ENCODE results near the gene AK8. TPM values are rescaled to one million over a fixed set of nuclear protein-coding genes. Genes with fewer than 3 reads are reported as not detected.

The AK8 gene
- total and polyA plus RNA-seq, 12 donors = 0.09 to 1.0 (median 0.21) TPM; not detected in 6

DNA sequence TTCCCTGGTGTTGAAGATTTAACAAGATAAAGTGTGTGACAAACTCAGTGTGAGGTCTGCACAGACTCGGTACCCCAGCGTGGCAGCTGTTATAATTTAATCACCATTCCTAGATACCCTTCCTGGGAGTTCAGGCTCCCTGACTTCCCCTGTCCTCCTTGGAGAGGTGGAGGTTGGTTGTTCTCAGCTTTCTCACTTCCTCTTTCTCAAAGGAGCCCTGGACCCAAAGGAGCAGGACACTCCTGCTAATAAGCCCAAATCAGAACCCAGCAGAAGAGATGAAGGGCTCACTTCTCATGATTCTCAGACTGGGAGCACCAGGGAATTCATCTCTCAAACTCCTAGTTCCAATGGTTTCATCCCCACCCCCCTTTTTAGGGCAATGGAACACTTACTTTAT is 149.6 kb downstream of the AK8 start:
- TF ChIP-seq, protein P1, sequence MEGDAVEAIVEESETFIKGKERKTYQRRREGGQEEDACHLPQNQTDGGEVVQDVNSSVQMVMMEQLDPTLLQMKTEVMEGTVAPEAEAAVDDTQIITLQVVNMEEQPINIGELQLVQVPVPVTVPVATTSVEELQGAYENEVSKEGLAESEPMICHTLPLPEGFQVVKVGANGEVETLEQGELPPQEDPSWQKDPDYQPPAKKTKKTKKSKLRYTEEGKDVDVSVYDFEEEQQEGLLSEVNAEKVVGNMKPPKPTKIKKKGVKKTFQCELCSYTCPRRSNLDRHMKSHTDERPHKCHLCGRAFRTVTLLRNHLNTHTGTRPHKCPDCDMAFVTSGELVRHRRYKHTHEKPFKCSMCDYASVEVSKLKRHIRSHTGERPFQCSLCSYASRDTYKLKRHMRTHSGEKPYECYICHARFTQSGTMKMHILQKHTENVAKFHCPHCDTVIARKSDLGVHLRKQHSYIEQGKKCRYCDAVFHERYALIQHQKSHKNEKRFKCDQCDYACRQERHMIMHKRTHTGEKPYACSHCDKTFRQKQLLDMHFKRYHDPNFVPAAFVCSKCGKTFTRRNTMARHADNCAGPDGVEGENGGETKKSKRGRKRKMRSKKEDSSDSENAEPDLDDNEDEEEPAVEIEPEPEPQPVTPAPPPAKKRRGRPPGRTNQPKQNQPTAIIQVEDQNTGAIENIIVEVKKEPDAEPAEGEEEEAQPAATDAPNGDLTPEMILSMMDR (IDR thresholded peaks at IDR 0.05) = no peak
- Histone ChIP-seq H3K27ac (no peak overlapping the region), H3K4me1 (no peaks in the 10 kb centered on the region), H3K4me3 (no peak overlapping the region), H3K27me3 (peaks cover 0 to 19% (median 5%) of the 10 kb centered on the region in 7 donors), H3K36me3 (no peaks in the 10 kb centered on the region), H3K9me3 (no peaks in the 10 kb centered on the region)
- 56% methylated on average over 2 of the region's 2 CpGs for WGBS, 2 donors
- intact Hi-C loops (cut with DNase I) = no loop called here
- DNase-seq (no peak), ATAC-seq (no peak)

DNA sequence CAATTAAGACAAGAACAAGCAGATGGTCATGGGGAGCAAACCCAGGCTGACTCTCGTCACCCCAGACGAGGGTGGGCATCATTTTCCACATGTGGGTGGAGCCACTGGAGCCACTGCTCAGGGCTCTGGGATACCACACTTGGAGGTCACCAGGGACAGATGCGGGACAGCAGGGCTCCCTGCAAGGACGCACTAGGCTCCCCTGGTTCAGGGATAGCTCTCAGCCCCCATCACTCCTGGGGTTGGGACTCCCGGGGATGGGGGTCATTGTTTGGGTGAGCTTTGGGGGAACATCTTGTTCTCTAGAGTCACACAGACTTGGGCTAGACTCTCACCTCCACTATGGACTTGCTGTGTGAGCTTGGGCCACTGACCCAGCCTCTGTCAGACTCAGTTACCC is 150.0 kb downstream of the AK8 start:
- no peak overlapping the region for H3K4me3 ChIP-seq
- TF ChIP-seq, protein P1 (IDR thresholded peaks at IDR 0.05) = no peak
- H3K9me3 ChIP-seq = no peaks in the 10 kb centered on the region
- peaks cover 0 to 19% (median 5%) of the 10 kb centered on the region in 7 donors for H3K27me3 ChIP-seq
- no peak overlapping the region for H3K27ac ChIP-seq
- DNase-seq (no peak), ATAC-seq (no peak)
- WGBS, 2 donors = 87 to 89% methylated on average over 5 of the region's 5 CpGs
- H3K36me3 ChIP-seq = no peaks in the 10 kb centered on the region
- intact Hi-C loops (cut with DNase I) = no loop called here
- no peaks in the 10 kb centered on the region for H3K4me1 ChIP-seq

DNA sequence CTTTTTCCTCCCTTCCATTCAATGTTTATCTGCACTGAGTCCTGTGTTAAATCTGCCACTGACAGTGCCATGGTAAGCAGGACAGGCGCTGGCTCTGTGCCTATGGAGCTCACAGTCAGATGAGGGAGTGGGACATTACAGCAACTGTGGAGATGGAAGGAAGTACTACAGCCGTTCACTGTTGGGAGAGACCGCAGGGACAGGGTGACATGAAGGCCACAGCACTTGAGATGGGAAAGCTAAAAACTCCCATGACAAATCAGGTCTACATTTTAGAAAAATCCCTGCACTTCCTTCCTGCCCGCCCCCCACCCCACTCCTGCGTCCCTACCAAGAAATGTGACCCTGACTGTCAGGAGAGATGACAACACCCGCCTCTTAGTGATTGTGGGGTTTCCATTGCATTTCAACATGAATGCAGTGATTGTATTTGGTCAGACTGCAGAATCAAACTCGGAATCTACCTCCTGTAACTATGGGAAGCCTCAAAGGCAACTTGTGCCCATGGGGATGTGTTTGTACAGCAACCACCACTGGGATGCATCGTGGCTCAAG is 151.4 kb downstream of the AK8 start:
- Histone ChIP-seq H3K27ac (no peak overlapping the region), H3K36me3 (no peaks in the 10 kb centered on the region), H3K4me1 (no peaks in the 10 kb centered on the region), H3K4me3 (no peak overlapping the region), H3K9me3 (no peaks in the 10 kb centered on the region), H3K27me3 (peaks cover 0 to 24% (median 5%) of the 10 kb centered on the region in 7 donors)
- intact Hi-C loops (cut with DNase I) = no loop called here
- TF ChIP-seq, protein P1 (IDR thresholded peaks at IDR 0.05) = no peak
- ATAC-seq = no peak
- DNase-seq = no peak
- WGBS, 2 donors = 64 to 66% methylated on average over 8 of the region's 8 CpGs

DNA sequence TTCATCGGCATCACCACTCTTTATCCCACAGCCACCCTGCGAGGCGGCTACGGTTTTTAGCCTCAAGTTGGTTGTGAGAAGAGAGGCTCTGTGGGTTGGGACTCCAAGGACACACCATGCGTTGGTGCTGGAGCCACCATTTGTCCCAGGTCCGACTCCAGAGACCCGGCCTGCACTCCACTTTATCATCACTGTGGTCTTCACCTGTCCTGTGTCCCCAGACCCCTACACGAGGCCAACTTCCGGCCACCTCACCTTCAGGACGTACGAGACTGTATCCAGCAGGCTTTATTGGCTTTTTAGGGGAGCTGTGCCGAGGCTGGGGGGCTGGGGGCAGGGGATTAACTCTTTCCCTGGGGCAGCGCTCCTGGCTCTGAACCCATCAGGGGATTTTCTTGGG is 152.8 kb downstream of the AK8 start:
- peaks cover 0 to 24% (median 5%) of the 10 kb centered on the region in 7 donors for H3K27me3 ChIP-seq
- H3K4me1 ChIP-seq = no peaks in the 10 kb centered on the region
- ATAC-seq (no peak), DNase-seq (no peak)
- no peaks in the 10 kb centered on the region for H3K36me3 ChIP-seq
- H3K27ac ChIP-seq = no peak overlapping the region
- TF ChIP-seq, protein P1 (IDR thresholded peaks at IDR 0.05) = no peak
- 93% methylated on average over 13 of the region's 13 CpGs for WGBS, 2 donors
- H3K4me3 ChIP-seq = no peak overlapping the region
- H3K9me3 ChIP-seq = no peaks in the 10 kb centered on the region
- intact Hi-C loops (cut with DNase I) = no loop called here
